ENCODE data around the gene CSNK2B. TPM values are rescaled to one million over a fixed set of nuclear protein-coding genes. Genes with fewer than 3 reads are reported as not detected.

Gene CSNK2B
- total and polyA plus RNA-seq, 9 of the 15 experiments (the other 6 are each of a cell fraction or from before 2014, with no cell fraction given): 120 to 1,126 (median 529) TPM

DNA sequence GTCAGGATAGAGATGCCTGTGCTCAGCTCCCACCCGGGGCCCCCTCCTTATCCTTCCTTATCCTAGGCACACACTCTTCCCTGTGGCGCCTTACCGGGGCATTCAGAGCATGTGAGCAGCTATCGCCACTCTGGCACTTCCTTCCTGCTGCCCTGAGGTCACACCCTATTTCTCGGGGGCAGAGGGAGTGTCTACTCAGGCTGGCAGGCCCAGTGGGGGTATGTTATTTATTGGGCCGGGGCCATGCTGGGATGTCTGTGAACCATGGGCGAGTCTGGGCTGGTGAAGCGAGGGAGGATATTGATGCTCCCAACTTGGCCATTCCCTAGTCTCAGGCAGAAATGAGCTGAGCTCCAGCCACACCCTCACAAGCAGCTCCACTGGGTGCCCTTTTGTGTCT is 45.4 kb downstream of the CSNK2B start (continued):
- TF ChIP-seq, protein P1, sequence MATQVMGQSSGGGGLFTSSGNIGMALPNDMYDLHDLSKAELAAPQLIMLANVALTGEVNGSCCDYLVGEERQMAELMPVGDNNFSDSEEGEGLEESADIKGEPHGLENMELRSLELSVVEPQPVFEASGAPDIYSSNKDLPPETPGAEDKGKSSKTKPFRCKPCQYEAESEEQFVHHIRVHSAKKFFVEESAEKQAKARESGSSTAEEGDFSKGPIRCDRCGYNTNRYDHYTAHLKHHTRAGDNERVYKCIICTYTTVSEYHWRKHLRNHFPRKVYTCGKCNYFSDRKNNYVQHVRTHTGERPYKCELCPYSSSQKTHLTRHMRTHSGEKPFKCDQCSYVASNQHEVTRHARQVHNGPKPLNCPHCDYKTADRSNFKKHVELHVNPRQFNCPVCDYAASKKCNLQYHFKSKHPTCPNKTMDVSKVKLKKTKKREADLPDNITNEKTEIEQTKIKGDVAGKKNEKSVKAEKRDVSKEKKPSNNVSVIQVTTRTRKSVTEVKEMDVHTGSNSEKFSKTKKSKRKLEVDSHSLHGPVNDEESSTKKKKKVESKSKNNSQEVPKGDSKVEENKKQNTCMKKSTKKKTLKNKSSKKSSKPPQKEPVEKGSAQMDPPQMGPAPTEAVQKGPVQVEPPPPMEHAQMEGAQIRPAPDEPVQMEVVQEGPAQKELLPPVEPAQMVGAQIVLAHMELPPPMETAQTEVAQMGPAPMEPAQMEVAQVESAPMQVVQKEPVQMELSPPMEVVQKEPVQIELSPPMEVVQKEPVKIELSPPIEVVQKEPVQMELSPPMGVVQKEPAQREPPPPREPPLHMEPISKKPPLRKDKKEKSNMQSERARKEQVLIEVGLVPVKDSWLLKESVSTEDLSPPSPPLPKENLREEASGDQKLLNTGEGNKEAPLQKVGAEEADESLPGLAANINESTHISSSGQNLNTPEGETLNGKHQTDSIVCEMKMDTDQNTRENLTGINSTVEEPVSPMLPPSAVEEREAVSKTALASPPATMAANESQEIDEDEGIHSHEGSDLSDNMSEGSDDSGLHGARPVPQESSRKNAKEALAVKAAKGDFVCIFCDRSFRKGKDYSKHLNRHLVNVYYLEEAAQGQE (IDR thresholded peaks at IDR 0.05; ENCODE audit: borderline replicate concordance): no peak
- TF ChIP-seq, protein P1 (CRISPR knock-in tag; IDR thresholded peaks at IDR 0.05; ENCODE audit: low read depth): no peak
- TF ChIP-seq ZZZ3 (IDR thresholded peaks at IDR 0.05) (no peak), CCAR2 (IDR thresholded peaks at IDR 0.05; ENCODE audit: low read depth, low read length) (no peak), WHSC1 (IDR thresholded peaks at IDR 0.05; ENCODE audit: low read length) (no peak), CBFA2T2 (conservative IDR thresholded peaks at IDR 0.05) (0 out of 2 replicates have a peak, but pooled peaks have one; percentile 31), NR4A1 (CRISPR knock-in tag; IDR thresholded peaks at IDR 0.05) (no peak), NR4A1 (tag; IDR thresholded peaks at IDR 0.05) (peak; percentile 50; the same call in 1 of the 2 replicates), ZFX (CRISPR knock-in tag; IDR thresholded peaks at IDR 0.05) (no peak), ZBTB7A (IDR thresholded peaks at IDR 0.05; ENCODE audit: borderline replicate concordance, control insufficient read depth, low read depth, low read length) (0 out of 2 replicates have a peak, but pooled peaks have one; percentile 26)
- TF ChIP-seq, protein P2, sequence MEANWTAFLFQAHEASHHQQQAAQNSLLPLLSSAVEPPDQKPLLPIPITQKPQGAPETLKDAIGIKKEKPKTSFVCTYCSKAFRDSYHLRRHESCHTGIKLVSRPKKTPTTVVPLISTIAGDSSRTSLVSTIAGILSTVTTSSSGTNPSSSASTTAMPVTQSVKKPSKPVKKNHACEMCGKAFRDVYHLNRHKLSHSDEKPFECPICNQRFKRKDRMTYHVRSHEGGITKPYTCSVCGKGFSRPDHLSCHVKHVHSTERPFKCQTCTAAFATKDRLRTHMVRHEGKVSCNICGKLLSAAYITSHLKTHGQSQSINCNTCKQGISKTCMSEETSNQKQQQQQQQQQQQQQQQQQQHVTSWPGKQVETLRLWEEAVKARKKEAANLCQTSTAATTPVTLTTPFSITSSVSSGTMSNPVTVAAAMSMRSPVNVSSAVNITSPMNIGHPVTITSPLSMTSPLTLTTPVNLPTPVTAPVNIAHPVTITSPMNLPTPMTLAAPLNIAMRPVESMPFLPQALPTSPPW (CRISPR knock-in tag; IDR thresholded peaks at IDR 0.05): 0 out of 2 replicates have a peak, but pooled peaks have one; percentile 16
